ENCODE results near the gene MSH4.
"Not testable (repeated sequence)": the region's sequence is repeated elsewhere in the genome, so short reads cannot be mapped to it uniquely, and the experiment has no call there.

The MSH4 gene

DNA sequence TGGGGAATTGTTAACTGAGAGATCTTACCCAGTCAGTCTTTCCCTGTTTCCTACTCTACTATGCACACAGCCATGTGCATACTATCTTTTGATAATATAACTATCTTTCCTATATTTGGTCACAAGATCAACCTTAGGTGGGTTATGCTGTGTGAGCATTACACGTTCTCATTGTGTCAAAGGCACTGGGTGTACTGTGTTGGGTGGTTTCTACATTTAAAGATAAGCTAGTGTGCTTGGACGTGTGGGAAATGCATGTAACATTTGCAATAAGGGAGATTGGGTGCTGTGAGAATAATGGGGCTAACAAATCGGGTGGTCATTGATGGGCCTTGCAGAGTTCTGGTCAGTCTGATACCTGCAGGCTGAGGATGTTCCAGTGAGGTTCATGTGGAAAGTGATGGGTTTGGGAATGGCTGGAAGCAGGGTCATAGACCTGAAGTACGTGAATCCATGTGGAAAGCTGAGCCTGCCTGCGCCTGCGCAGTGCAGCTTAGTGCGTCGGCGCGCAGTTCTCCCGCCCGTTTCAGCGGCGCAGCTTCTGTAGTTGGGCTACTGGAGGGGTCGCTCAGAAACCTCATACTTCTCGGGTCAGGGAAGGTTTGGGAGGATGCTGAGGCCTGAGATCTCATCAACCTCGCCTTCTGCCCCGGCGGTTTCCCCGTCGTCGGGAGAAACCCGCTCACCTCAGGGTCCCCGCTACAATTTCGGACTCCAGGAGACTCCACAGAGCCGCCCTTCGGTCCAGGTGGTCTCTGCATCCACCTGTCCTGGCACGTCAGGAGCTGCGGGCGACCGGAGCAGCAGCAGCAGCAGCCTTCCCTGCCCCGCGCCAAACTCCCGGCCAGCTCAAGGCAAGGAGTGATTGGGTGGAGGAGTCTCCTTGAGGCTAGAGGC, at the start of gene MSH4:
MSH4 (plus strand) TSS at position 507 of the 897 bp plus-strand sequence; CDS start at position 611, 104 bp downstream.
- DNase-seq = peak; percentile 72
- Mint-ChIP-seq H3K9me3 (no peaks in the 10 kb centered on the region), H3K27ac (peak within 1 kb of the TSS; percentile 42), H3K36me3 (ENCODE audit: low read depth) (peaks cover 78% of the 10 kb centered on the region), H3K4me3 (no peak within 1 kb of the TSS), H3K4me1 (ENCODE audit: low read depth) (peaks cover 24% of the 10 kb centered on the region), H3K27me3 (no peaks in the 10 kb centered on the region)

DNA sequence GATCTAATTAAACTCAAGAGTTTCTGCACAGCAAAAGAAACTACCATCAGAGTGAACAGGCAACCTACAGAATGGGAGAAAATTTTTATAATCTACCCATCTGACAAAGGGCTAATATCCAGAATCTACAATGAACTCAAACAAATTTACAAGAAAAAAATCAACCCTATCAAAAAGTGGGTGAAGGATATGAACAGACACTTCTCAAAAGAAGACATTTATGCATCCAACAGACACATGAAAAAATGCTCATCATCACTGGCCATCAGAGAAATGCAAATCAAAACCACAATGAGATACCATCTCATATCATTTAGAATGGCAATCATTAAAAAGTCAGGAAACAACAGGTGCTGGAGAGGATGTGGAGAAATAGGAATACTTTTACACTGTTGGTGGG, 39.5 kb upstream of the MSH4 start:
- H3K36me3 Mint-ChIP-seq (ENCODE audit: low read depth) = peaks cover 81% of the 10 kb centered on the region
- H3K9me3 Mint-ChIP-seq; H3K4me3 Mint-ChIP-seq; H3K4me1 Mint-ChIP-seq (ENCODE audit: low read depth); H3K27me3 Mint-ChIP-seq; H3K27ac Mint-ChIP-seq; DNase-seq: not testable (repeated sequence)

DNA sequence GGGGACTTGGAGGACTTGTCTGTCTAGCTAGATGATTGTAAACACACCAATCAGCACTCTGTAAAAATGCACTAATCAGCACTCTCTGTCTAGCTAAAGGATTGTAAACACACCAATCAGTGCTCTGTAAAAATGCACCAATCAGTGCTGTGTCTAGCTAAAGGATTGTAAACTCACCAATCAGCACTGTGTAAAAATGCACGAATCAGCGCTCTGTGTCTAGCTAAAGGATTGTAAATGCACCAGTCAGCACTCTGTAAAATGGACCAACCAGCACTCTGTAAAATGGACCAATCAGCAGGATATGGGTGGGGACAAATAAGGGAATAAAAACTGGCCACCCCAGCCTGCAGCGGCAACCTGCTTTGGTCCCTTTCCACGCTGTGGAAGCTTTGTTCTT, 38.1 kb upstream of the MSH4 start:
- H3K27ac Mint-ChIP-seq; H3K4me3 Mint-ChIP-seq; H3K4me1 Mint-ChIP-seq (ENCODE audit: low read depth); H3K9me3 Mint-ChIP-seq; DNase-seq; H3K27me3 Mint-ChIP-seq: not testable (repeated sequence)
- peaks cover 76% of the 10 kb centered on the region for H3K36me3 Mint-ChIP-seq (ENCODE audit: low read depth)

DNA sequence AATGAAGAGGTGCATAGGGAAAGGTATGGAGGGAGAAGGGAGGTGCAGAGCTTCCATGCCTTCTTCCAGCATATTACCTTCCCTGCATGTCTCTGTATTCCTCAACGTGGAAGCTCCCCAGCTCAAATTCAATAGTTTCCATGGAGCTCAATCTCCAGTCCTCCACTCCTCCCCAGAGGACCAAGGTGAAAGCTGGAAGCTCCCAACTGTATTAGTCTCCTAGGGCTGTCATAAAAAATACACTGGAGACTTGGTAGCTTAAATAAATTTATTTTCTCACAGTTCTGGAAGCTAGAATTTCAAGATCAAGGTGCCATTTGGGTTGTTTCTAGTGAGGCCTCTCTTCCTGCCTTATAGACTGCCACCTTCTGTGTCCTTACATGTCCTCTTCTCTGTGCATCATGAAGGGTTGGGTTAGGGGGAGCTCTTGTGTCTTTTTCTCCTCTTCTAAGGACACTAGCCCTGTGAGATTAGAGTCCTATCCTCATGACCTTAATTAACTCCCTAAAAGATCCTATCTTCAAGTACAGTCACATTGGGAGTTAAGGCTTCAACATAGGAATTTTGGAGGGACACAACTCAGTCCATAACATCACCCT, 32.5 kb upstream of the MSH4 start:
- Mint-ChIP-seq H3K4me3 (no peak overlapping the region), H3K4me1 (ENCODE audit: low read depth) (peaks cover 4% of the 10 kb centered on the region), H3K27ac (no peak overlapping the region), H3K9me3 (no peaks in the 10 kb centered on the region), H3K27me3 (no peaks in the 10 kb centered on the region), H3K36me3 (ENCODE audit: low read depth) (peaks cover 31% of the 10 kb centered on the region)
- no peak for DNase-seq

DNA sequence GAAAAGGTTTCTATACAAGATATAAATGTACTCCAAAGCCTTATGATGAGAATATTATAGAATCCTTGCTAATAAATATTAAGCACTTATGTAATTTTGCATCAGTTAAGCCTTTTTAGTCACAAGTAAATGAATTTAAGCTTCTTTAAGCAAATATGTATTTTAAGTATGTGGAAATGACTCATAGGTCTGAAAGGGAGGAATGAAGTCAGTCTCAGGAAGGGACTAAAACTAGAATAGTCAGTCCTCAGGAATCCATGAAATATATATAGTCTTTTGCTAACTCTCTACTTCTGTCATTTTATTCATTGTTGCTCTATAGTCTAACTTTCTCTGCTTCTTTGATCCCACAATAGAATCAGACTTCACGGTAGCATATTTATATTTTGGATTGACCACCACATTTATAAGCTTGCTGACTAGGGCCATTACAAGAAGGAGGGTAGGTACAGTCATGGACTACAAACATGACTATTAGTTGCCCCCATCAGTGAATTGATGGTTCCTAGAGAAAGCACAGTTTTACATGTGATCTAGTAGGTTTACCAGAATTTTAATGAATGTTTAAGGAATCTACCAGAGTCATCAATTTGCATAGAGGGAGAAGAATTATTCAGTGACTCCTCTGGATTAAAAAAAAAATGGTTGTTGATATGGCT, 30.9 kb upstream of the MSH4 start:
- H3K27ac Mint-ChIP-seq = no peak overlapping the region
- no peaks in the 10 kb centered on the region for H3K27me3 Mint-ChIP-seq
- DNase-seq = no peak
- H3K36me3 Mint-ChIP-seq (ENCODE audit: low read depth) = peaks cover 24% of the 10 kb centered on the region
- peaks cover 4% of the 10 kb centered on the region for H3K4me1 Mint-ChIP-seq (ENCODE audit: low read depth)
- H3K4me3 Mint-ChIP-seq = no peak overlapping the region
- no peaks in the 10 kb centered on the region for H3K9me3 Mint-ChIP-seq

DNA sequence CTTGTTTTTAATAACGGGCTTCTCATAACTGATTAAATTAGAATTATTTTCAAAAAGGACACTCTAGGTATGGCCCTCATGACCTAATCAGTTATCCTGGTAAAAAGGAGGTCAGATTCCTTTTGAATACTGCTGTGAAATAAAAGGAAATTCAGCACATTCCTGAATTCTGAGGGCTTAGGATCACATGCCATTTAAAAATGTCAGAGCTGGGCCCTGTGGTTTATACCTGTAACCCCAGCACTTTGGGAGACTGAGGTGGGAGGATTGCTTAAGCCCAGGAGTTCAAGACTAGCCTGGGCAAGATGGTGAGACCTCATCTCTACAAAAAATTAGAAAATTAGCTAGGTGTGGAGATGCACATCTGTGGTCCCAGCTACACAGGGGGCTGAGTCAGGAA, 28.7 kb upstream of the MSH4 start:
- H3K27me3 Mint-ChIP-seq = no peaks in the 10 kb centered on the region
- H3K27ac Mint-ChIP-seq = no peak overlapping the region
- H3K4me3 Mint-ChIP-seq = no peak overlapping the region
- peaks cover 8% of the 10 kb centered on the region for H3K36me3 Mint-ChIP-seq (ENCODE audit: low read depth)
- no peak for DNase-seq
- no peaks in the 10 kb centered on the region for H3K9me3 Mint-ChIP-seq
- H3K4me1 Mint-ChIP-seq (ENCODE audit: low read depth) = peaks cover 4% of the 10 kb centered on the region

DNA sequence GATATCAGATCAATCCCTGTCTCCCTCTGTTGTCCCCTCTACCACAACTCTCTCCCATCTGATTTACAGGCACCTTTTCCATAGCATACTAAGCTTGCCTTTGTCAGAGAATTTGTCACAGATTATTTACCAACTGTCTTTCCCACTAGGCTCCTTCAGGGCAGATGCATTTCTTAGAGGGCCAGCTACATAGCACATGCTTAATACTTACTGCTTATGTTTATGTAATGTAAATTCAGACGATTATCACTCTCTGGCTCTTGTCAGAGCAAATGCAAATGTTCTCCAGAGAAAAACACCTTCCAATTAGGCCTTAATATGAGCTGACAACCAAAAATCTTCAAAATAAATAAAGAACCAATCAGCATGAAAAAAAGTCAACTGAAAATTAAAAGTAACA, 25.9 kb upstream of the MSH4 start:
- Mint-ChIP-seq H3K36me3 (ENCODE audit: low read depth) (no peaks in the 10 kb centered on the region), H3K4me1 (ENCODE audit: low read depth) (peaks cover 2% of the 10 kb centered on the region), H3K27me3 (peaks cover 3% of the 10 kb centered on the region), H3K27ac (no peak overlapping the region), H3K4me3 (no peak overlapping the region), H3K9me3 (no peaks in the 10 kb centered on the region)
- no peak for DNase-seq

DNA sequence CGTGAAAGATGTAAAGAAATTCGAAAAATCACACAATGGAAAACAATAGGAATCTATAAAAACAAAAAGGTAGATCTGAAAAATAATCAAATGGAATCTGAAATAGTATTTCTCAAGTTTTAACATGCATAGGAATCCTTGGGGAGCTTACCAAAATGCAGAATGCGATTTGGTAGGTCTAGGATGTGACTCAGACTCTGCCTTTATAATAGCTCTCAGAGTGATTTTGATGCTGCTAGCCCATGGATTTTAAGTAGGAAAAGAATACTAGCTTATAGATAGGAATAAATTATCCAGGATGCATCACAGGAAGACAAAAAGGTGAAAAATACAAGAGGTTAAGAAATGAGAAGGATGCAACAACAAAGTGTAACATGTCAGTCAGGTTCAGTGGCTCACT, 24.7 kb upstream of the MSH4 start:
- DNase-seq = no peak
- Mint-ChIP-seq H3K27ac (no peak overlapping the region), H3K27me3 (peaks cover 3% of the 10 kb centered on the region), H3K9me3 (no peaks in the 10 kb centered on the region), H3K4me3 (no peak overlapping the region), H3K36me3 (ENCODE audit: low read depth) (no peaks in the 10 kb centered on the region), H3K4me1 (ENCODE audit: low read depth) (no peaks in the 10 kb centered on the region)

DNA sequence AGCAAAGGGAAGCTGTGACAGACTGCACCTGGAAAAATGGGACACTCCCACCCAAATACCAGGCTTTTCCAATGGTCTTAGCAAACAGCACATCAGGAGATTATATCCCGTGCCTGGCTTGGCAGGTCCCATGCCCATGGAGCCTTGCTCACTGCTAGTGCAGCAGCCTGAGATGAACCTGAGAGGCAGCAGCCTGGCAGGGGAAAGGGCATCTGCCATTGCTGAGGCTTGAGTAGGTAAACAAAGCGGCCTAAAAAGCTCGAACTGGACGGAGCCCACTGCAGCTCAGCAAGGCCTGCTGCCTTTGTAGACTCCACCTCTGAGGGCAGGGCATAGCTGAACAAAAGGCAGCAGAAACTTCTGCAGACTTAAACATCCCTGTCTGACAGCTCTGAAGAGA, 18.9 kb upstream of the MSH4 start:
- DNase-seq; H3K27ac Mint-ChIP-seq; H3K9me3 Mint-ChIP-seq; H3K36me3 Mint-ChIP-seq (ENCODE audit: low read depth); H3K4me1 Mint-ChIP-seq (ENCODE audit: low read depth); H3K4me3 Mint-ChIP-seq: not testable (repeated sequence)
- H3K27me3 Mint-ChIP-seq = peaks cover 11% of the 10 kb centered on the region

DNA sequence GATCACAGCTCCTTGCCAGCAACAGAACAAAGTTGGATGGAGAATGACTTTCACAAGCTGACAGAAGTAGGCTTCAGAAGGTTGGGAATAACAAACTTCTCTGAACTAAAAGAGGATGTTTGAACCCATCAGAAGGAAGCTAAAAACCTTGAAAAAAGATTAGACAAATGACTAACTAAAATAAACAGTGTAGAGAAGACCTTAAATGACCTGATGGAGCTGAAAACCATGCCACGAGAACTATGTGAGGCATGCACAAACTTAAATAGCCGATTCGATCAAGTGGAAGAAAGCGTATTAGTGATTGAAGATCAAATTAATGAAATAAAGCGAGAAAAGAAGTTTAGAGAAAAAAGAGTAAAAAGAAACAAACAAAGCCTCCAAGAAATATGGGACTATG, 18.0 kb upstream of the MSH4 start:
- not testable (repeated sequence) for H3K36me3 Mint-ChIP-seq (ENCODE audit: low read depth); H3K4me1 Mint-ChIP-seq (ENCODE audit: low read depth); H3K4me3 Mint-ChIP-seq; H3K27ac Mint-ChIP-seq; H3K9me3 Mint-ChIP-seq; DNase-seq
- peaks cover 11% of the 10 kb centered on the region for H3K27me3 Mint-ChIP-seq

DNA sequence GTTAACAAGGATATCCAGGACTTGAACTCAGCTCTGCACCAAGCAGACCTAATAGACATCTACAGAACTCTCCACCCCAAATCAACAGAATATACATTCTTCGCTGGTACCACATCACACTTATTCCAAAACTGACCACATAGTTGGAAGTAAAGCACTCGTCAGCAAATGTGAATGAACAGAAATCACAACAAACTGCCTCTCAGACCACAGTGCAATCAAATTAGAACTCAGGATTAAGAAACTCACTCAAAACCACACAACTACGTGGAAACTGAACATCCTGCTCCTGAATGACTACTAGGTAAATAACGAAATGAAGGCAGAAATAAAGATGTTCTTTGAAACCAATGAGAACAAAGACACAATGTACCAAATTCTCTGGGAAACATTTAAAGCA, 16.5 kb upstream of the MSH4 start:
- H3K27me3 Mint-ChIP-seq = peaks cover 11% of the 10 kb centered on the region
- H3K27ac Mint-ChIP-seq; H3K36me3 Mint-ChIP-seq (ENCODE audit: low read depth); H3K9me3 Mint-ChIP-seq; H3K4me1 Mint-ChIP-seq (ENCODE audit: low read depth); H3K4me3 Mint-ChIP-seq; DNase-seq: not testable (repeated sequence)

DNA sequence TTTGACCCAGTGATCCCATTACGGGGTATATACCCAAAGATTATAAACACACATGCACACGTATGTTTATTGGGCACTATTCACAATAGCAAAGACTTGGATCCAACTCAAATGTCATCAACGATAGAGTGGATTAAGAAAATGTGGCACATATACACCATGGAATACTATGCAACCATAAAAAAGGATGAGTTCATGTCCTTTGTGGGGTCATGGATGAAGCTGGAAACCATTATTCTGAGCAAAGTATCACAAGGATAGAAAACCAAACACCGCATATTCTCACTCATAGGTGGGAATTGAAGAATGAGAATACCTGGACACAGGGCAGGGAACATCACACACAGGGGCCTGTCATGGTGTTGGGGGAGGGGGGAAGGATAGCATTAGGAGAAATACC, 12.8 kb upstream of the MSH4 start:
- H3K4me3 Mint-ChIP-seq, H3K9me3 Mint-ChIP-seq, H3K27ac Mint-ChIP-seq, H3K27me3 Mint-ChIP-seq, DNase-seq: not testable (repeated sequence)
- Mint-ChIP-seq H3K36me3 (ENCODE audit: low read depth) (peaks cover 35% of the 10 kb centered on the region), H3K4me1 (ENCODE audit: low read depth) (peaks cover 11% of the 10 kb centered on the region)

DNA sequence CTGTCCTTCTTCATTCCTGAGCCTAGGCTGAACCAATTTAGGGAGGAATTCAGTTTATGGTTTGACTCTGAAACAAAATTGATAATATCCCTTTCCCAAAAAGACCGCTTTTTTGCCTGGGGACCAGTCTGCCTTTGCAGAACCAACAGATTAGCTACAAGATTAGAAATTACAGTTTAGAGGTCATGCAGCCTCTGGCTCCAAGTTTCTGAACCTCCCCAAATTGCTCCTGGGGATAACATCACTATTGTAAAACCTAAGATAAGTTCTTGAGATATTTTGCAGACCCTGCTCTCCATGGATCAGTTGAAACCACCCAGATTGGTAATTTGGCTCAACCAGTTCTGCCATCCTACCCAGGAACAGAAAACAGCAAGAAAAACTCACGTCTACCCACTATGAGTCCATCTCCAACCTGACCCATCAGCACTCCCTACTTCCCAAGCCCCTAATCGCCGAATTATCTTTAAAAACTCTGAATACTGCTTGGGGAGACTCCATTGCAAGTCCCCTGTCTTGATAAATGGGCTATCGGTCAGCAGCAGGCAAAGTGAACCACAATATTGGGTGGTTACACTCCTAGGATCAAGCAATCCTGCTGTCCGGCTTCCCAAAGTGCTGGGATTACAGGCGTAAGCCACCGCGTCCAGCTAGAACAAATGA, 11.2 kb upstream of the MSH4 start:
- no peak for DNase-seq
- Mint-ChIP-seq H3K27me3 (no peaks in the 10 kb centered on the region), H3K27ac (peak overlapping the region; percentile 99), H3K4me1 (ENCODE audit: low read depth) (peaks cover 22% of the 10 kb centered on the region), H3K36me3 (ENCODE audit: low read depth) (peaks cover 50% of the 10 kb centered on the region), H3K4me3 (peak overlapping the region; percentile 97), H3K9me3 (no peaks in the 10 kb centered on the region)

DNA sequence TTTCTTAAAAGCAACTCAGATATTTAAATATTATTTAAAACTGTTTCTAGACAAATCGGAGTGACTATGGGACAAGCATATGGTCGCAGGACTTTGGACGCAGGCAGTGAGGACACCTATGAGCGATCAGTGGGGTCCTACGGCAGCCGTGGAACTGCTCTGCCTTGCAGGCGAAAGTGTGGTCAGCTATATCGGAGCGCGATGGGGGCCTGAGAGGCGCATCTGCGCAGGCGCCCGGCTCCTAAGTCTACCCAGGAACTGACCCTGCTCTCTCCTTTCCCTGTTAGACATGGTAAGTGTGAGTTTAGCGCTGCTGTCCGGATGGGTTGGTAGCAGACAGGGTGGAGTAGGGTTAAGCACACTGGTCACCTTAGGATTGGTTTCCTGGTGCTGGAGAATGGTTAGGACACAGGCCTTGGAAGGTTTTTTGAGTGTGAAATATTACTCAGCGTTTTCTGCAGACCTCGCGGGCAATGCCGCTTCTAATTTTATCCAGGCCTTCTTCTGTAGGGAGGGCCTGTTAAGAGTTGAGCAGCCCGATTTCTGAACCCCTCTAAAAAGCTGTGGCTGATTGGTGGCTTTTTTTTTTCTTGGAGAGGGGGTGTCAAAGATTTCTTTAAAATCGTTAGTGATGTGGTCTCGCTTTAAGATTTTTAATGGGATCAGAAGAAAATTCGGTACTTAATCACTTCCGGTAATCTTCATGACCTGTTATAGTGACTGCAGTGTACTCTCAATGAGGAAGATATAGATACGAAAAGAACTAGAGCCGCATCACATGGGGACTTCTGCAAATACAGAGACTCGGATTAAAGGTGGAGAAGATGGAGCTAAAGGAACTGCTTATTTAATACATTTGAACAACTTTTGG, 10.5 kb upstream of the MSH4 start, which contains the start of gene RABGGTB:
RABGGTB (plus strand) TSS at position 274 of the 871 bp plus-strand sequence; CDS start at position 290, 16 bp downstream.
- H3K36me3 Mint-ChIP-seq (ENCODE audit: low read depth) = peaks cover 58% of the 10 kb centered on the region
- peak; percentile 97 for DNase-seq
- no peaks in the 10 kb centered on the region for H3K27me3 Mint-ChIP-seq
- H3K4me1 Mint-ChIP-seq (ENCODE audit: low read depth) = peaks cover 29% of the 10 kb centered on the region
- peak within 1 kb of the TSS; percentile 97 for H3K4me3 Mint-ChIP-seq
- H3K9me3 Mint-ChIP-seq = no peaks in the 10 kb centered on the region
- H3K27ac Mint-ChIP-seq = peak within 1 kb of the TSS; percentile 99
